ENCODE results near the gene KEAP1. TPM values are rescaled to one million over a fixed set of nuclear protein-coding genes. Genes with fewer than 3 reads are reported as not detected.

KEAP1 gene
- total RNA-seq, 2 experiments from 2014 or later, result 10.5 to 11.6 TPM

GRCh38 chr19:10468133-10468532 is 35.0 kb downstream of the KEAP1 start:
- Mint-ChIP-seq H3K27me3 (no peaks in the 10 kb centered on the region), H3K9me3 (no peaks in the 10 kb centered on the region), H3K27ac (no peak overlapping the region), H3K4me1 (ENCODE audit: low read depth) (no peaks in the 10 kb centered on the region), H3K4me3 (no peak overlapping the region), H3K36me3 (ENCODE audit: low read depth) (no peaks in the 10 kb centered on the region)
- intact Hi-C loops (cut with DNase I, micrococcal nuclease), result no loop called here
- no peak for DNase-seq
- ChIA-PET POLR2A (no interaction called here), CTCF (no interaction called here)
- Histone ChIP-seq H3K36me3 (ENCODE audit: insufficient read depth, low read length) (no peaks in the 10 kb centered on the region), H3K27ac (ENCODE audit: low read depth in 1 of 2, low read length in 2 of 2) (no peak overlapping the region), H3K27me3 (ENCODE audit: control insufficient read depth in 1 of 2, insufficient read depth in 2 of 2, low read length in 2 of 2) (no peaks in the 10 kb centered on the region), H3K9me3 (ENCODE audit: control insufficient read depth in 1 of 2, insufficient read depth in 1 of 2, low read length in 2 of 2) (no peaks in the 10 kb centered on the region), H3K4me3 (ENCODE audit: low read length) (no peak overlapping the region), H3K4me1 (ENCODE audit: insufficient read depth, low read length) (no peaks in the 10 kb centered on the region)
- no peak for ATAC-seq (ENCODE audit: poor library complexity)
- TF ChIP-seq CTCF (IDR thresholded peaks at IDR 0.05), result no peak

DNA sequence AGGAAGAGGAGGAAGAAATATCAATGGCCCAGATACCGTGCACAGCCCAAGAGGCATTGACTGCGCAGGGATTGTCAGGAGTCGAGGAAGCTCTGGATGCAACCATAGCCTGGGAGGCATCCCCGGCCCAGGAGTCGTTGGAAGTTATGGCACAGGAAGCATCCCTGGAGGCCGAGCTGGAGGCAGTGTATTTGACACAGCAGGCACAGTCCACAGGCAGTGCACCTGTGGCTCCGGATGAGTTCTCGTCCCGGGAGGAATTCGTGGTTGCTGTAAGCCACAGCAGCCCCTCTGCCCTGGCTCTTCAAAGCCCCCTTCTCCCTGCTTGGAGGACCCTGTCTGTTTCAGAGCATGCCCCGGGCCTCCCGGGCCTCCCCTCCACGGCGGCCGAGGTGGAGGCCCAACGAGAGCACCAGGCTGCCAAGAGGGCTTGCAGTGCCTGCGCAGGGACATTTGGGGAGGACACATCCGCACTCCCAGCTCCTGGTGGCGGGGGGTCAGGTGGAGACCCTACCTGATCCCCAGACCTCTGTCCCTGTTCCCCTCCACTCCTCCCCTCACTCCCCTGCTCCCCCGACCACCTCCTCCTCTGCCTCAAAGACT is 36.0 kb downstream of the KEAP1 start:
- DNase-seq, result no peak
- H3K4me3 ChIP-seq (ENCODE audit: low read length), result no peak overlapping the region
- Mint-ChIP-seq H3K4me3 (no peak overlapping the region), H3K9me3 (no peaks in the 10 kb centered on the region), H3K27me3 (no peaks in the 10 kb centered on the region), H3K36me3 (ENCODE audit: low read depth) (no peaks in the 10 kb centered on the region), H3K4me1 (ENCODE audit: low read depth) (no peaks in the 10 kb centered on the region), H3K27ac (no peak overlapping the region)
- no peaks in the 10 kb centered on the region for H3K9me3 ChIP-seq (ENCODE audit: control insufficient read depth in 1 of 2, insufficient read depth in 1 of 2, low read length in 2 of 2)
- H3K4me1 ChIP-seq (ENCODE audit: insufficient read depth, low read length), result no peaks in the 10 kb centered on the region
- no peaks in the 10 kb centered on the region for H3K36me3 ChIP-seq (ENCODE audit: insufficient read depth, low read length)
- ChIA-PET CTCF (no interaction called here), POLR2A (no interaction called here)
- no peak for ATAC-seq (ENCODE audit: poor library complexity)
- intact Hi-C loops (cut with DNase I, micrococcal nuclease), result no loop called here
- H3K27me3 ChIP-seq (ENCODE audit: control insufficient read depth in 1 of 2, insufficient read depth in 2 of 2, low read length in 2 of 2), result no peaks in the 10 kb centered on the region
- no peak for TF ChIP-seq CTCF (IDR thresholded peaks at IDR 0.05)
- H3K27ac ChIP-seq (ENCODE audit: low read depth in 1 of 2, low read length in 2 of 2), result no peak overlapping the region

DNA sequence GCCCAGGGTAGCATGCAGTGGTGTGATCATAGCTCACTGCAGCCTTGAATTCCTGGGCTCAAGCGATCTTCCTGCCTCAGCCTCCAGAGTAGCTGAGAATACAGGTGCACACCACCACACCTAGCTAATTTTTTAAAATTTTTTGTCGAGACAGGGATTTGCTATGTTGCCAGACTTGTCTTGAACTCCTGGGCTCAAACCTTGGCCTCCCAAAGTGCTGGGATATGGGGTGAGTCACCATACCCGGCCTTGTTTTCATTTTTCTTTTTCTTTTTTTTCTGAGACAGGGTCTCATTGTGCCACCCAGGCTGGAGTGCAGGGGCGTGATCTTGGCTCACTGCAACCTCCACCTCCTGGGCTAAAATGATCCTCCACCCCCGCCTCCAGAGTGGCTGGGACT is 38.7 kb downstream of the KEAP1 start:
- Histone ChIP-seq H3K27me3 (ENCODE audit: control insufficient read depth in 1 of 2, insufficient read depth in 2 of 2, low read length in 2 of 2) (no peaks in the 10 kb centered on the region), H3K36me3 (ENCODE audit: insufficient read depth, low read length) (no peaks in the 10 kb centered on the region), H3K4me1 (ENCODE audit: insufficient read depth, low read length) (peaks cover 14% of the 10 kb centered on the region), H3K9me3 (ENCODE audit: control insufficient read depth in 1 of 2, insufficient read depth in 1 of 2, low read length in 2 of 2) (no peaks in the 10 kb centered on the region), H3K4me3 (ENCODE audit: low read length) (no peak overlapping the region), H3K27ac (ENCODE audit: low read depth in 1 of 2, low read length in 2 of 2) (no peak overlapping the region)
- Mint-ChIP-seq H3K4me1 (ENCODE audit: low read depth) (peaks cover 3% of the 10 kb centered on the region), H3K36me3 (ENCODE audit: low read depth) (no peaks in the 10 kb centered on the region), H3K9me3 (no peaks in the 10 kb centered on the region), H3K4me3 (no peak overlapping the region), H3K27me3 (no peaks in the 10 kb centered on the region), H3K27ac (no peak overlapping the region)
- ChIA-PET CTCF (no interaction called here), POLR2A (no interaction called here)
- no peak for DNase-seq
- no peak for TF ChIP-seq CTCF (IDR thresholded peaks at IDR 0.05)
- no peak for ATAC-seq (ENCODE audit: poor library complexity)
- intact Hi-C loops (cut with DNase I, micrococcal nuclease), result no loop called here
